Psoas muscle (tissue), 8 donors: ENCODE measurements around the gene SLC35A2. TPM values are rescaled to one million over a fixed set of nuclear protein-coding genes. Genes with fewer than 3 reads are reported as not detected.
"Not testable (repeated sequence)": the region's sequence is repeated elsewhere in the genome, so short reads cannot be mapped to it uniquely, and the experiment has no call there.

Experiments
- ATAC-seq, 4 donors: fragments of 200-7000 bp; cut with Tn5 transposase; one replicate each; pipeline ENCODE4 v1.9.1; 2020; ENCODE audit warnings: moderate library complexity in 3 of 4, mild to moderate bottlenecking in 2 of 4
- DNase-seq, 2 donors: peaks; one replicate each; pipeline ENCODE4 v3.0.0-alpha.2; 2020
- H3K27ac ChIP-seq: fragments of 200-600 bp; one replicate; pipeline ENCODE4 v1.8.0; 2022
- H3K27me3 ChIP-seq, 3 donors: fragments of 200-600 bp in 1 of 3; one replicate each; pipeline versions ENCODE4 v1.6.1 to v1.8.0; 2013 to 2022; ENCODE audit warnings: low read length in 2 of 3, mild to moderate bottlenecking in 2 of 3, moderate library complexity in 1 of 3; ENCODE audit not compliant: insufficient read depth in 3 of 3
- H3K36me3 ChIP-seq, 2 donors: fragments of 200-600 bp in 1 of 2; one replicate each; pipeline versions ENCODE4 v1.6.1 to v1.8.0; 2013 to 2022; ENCODE audit warnings: low read depth in 1 of 2, mild to moderate bottlenecking in 1 of 2, moderate library complexity in 1 of 2; ENCODE audit not compliant: insufficient read depth in 1 of 2
- H3K4me1 ChIP-seq: fragments of 200-600 bp; one replicate; pipeline ENCODE4 v1.8.0; 2022
- H3K4me3 ChIP-seq: fragments of 200-600 bp; one replicate; pipeline ENCODE4 v1.8.0; 2022; ENCODE audit warnings: mild to moderate bottlenecking
- H3K9me3 ChIP-seq: fragments of 200-600 bp; one replicate; pipeline ENCODE4 v1.8.0; 2022
- WGBS, 3 donors: extraction: QIAGEN DNeasy Blood & Tissue Kit; methylation state at CpG; one replicate each; pipeline versions ENCODE4 v1.1.6 to v1.1.7; 2013; 5-methylcytosine and 5-hydroxymethylcytosine counted together
- intact Hi-C, 2 donors: fragments of 100-400 bp; cut with DNase I; formaldehyde crosslinking; loops; one replicate each; pipeline versions ENCODE4 v1.11.0 to v1.14.2; 2022
- polyA plus RNA-seq, 3 donors: library from polyadenylated mRNA; stranded (reverse); fragments of 200-250 nt; gene quantifications; one replicate each; pipeline ENCODE4 v1.2.3, GENCODE V29; 2013
- total RNA-seq, 4 donors: library from RNA; stranded (reverse); fragmentation: NEBNext Ultra II Directional in 2 of 4; extraction: Animal tissue kit (Norgen Biotek cat#: 25700) in 2 of 4; gene quantifications; one replicate each; pipeline versions ENCODE4 v1.2.1 to v1.2.4, GENCODE V29; 2021 to 2023
- TF ChIP-seq, protein P1 (sequence below): fragments of 200-600 bp; IDR thresholded peaks from one replicate; pipeline ENCODE4 v1.8.0; 2022; ENCODE audit warnings: antibody characterized with exemption
- donor health status: healthy with polysubstance abuse.
- donor health status: DM: no; HTN: no; CAD: no; lungs with moderate emphysema.
- donor health status: Bipolar disorder and iron deficiency.
- donor health status: healthy.
- donor health status: DM: yes; HTN: yes; CAD: no.
- donor health status: DM: no; HTN: no; CAD: no.
- donor health status: DM: no; HTN: no; CAD: no.
- donor health status: DM: yes; HTN: yes; CAD: no.

SLC35A2 gene
- total and polyA plus RNA-seq, 7 donors: 8.8 to 26.1 (median 13.2) TPM

DNA sequence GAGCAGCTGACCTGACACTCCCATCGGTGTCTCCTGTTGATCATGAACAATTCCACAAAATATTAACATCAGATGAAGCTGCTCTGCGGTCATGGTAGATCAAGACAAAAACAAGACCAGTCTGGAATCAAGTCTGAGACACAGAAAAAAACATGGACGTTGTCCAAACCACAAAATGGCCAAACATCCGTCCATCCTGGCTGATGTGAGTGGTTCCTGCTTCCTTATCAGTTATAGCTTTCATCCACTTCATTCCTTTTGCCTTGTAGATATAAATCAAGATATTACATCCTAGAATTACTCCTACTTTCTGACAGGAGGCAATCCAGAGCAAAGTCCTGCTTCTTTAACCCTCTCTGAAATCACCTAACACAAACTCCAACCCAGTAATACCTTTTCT, 47.2 kb downstream of the SLC35A2 start:
- 37 to 56% (median 45%) methylated on average over 4 of the region's 4 CpGs for WGBS, 3 donors
- H3K27ac ChIP-seq: no peak overlapping the region
- no peaks in the 10 kb centered on the region for H3K4me1 ChIP-seq
- no peaks in the 10 kb centered on the region for H3K9me3 ChIP-seq
- TF ChIP-seq, protein P1, sequence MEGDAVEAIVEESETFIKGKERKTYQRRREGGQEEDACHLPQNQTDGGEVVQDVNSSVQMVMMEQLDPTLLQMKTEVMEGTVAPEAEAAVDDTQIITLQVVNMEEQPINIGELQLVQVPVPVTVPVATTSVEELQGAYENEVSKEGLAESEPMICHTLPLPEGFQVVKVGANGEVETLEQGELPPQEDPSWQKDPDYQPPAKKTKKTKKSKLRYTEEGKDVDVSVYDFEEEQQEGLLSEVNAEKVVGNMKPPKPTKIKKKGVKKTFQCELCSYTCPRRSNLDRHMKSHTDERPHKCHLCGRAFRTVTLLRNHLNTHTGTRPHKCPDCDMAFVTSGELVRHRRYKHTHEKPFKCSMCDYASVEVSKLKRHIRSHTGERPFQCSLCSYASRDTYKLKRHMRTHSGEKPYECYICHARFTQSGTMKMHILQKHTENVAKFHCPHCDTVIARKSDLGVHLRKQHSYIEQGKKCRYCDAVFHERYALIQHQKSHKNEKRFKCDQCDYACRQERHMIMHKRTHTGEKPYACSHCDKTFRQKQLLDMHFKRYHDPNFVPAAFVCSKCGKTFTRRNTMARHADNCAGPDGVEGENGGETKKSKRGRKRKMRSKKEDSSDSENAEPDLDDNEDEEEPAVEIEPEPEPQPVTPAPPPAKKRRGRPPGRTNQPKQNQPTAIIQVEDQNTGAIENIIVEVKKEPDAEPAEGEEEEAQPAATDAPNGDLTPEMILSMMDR: no peak
- no peaks in the 10 kb centered on the region for H3K36me3 ChIP-seq
- H3K27me3 ChIP-seq: peaks cover 0 to 3% (median 0%) of the 10 kb centered on the region in 3 donors
- DNase-seq: no peak
- intact Hi-C loops: no loop called here
- ATAC-seq: no peak
- H3K4me3 ChIP-seq: no peak overlapping the region

DNA sequence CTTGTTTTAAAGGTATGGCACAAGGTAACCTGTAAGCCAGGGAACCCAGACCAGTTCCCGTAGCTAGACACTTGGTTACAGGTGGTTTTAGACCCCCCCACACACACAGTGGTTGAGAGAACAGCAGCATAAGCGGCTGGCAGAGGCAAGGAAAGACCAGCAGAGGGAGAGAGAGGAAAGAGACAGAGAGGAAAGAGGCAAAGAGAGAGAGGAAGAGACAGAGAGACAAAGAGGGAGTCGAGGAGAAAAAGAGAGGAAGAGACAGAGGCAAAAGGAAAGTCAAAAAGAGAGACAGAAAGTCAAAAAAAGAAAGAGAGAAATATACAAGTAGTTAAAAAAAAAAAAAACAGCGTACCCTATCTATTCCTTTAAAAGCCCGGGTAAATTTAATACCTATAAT, 56.5 kb downstream of the SLC35A2 start:
- Histone ChIP-seq H3K4me1 (no peaks in the 10 kb centered on the region), H3K4me3 (no peak overlapping the region), H3K36me3 (no peaks in the 10 kb centered on the region), H3K27ac (no peak overlapping the region), H3K9me3 (no peaks in the 10 kb centered on the region), H3K27me3 (peaks cover 0 to 9% (median 0%) of the 10 kb centered on the region in 3 donors)
- DNase-seq (no peak), ATAC-seq (no peak)
- WGBS, 3 donors: 41 to 56% (median 50%) methylated on average over 5 of the region's 5 CpGs
- intact Hi-C loops: no loop called here
- TF ChIP-seq, protein P1: no peak

DNA sequence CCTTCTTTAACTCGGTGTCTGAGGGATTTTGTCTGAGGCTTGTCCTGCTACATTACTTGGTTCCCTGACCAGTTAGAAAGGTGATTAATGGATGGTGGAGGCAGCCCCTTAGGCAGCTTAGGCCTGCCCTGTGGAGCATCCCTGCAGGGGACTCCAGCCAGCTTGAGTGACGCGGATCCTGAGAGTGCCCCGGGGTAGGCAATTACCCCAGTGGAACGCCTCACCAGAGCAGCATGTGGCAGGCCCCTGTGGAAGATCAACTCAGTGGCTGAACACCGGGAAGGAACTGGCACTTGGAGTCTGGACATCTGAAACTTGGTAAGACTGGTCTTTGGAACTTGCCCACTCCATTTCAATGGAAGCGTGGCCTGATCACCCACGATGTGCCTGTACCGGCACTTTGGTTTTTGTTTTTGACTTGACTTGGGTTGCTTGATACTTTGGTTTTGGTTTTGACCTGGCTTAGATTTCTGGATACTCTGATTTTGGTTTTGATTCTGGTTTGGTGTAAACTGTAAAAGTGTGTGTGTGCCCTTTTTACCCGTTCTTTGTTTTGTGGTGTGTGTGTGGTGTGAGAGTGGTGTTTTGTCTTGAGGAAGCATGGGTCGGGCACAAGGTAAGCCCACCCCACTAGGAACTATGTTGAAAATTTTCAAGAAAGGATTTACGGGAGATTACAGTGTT, 57.2 kb downstream of the SLC35A2 start:
- intact Hi-C loops, H3K4me1 ChIP-seq, H3K9me3 ChIP-seq, H3K27ac ChIP-seq, H3K36me3 ChIP-seq, H3K4me3 ChIP-seq, ATAC-seq, DNase-seq: not testable (repeated sequence)
- peaks cover 0 to 15% (median 0%) of the 10 kb centered on the region in 3 donors for H3K27me3 ChIP-seq
- WGBS, 3 donors: 83 to 90% (median 89%) methylated on average over 12 of the region's 12 CpGs

DNA sequence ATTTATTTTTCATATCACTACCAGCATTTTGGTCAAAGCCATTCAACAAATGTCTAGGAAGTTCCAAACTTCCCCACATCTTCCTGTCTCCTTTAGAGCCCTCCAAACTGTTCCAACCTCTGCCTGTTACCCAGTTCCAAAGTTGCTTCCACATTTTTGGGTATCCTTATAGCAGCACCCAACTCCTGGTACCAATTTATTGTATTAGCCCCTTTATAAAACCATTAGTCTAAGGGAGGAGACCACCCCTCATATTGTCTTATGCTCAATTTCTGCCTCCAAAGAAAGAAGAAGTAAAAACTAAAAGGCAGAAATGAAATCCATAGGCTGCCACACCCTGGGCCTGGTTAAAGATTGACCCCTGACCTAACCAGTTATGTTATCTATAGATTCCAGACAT, 58.0 kb downstream of the SLC35A2 start:
- intact Hi-C loops, H3K4me1 ChIP-seq: not testable (repeated sequence)

More for the DNA sequence above, 58.0 kb downstream of the SLC35A2 start:
- H3K36me3 ChIP-seq, DNase-seq, ATAC-seq, H3K4me3 ChIP-seq, H3K27ac ChIP-seq, H3K9me3 ChIP-seq: not testable (repeated sequence)
- H3K27me3 ChIP-seq: peaks cover 0 to 18% (median 0%) of the 10 kb centered on the region in 3 donors

Other genes starting within 250 kb of the SLC35A2 start
- 1 to 10 TPM in 2 of 4 donors, under 1 TPM in 2; 0.85 to 2.9 (median 1.4) TPM for gene WAS, start 227.8 kb downstream of the SLC35A2 start, total RNA-seq
- under 1 TPM; 0.45 to 0.66 (median 0.47) TPM for gene WAS, start 227.8 kb downstream of the SLC35A2 start, polyA plus RNA-seq
- 1 to 10 TPM; 1.9 to 3.2 (median 2.7) TPM for gene SUV39H1, start 214.9 kb downstream of the SLC35A2 start, total RNA-seq
- 1 to 10 TPM; 2.2 to 3.6 (median 2.8) TPM for gene SUV39H1, start 214.9 kb downstream of the SLC35A2 start, polyA plus RNA-seq
- gene GLOD5, start 149.9 kb downstream of the SLC35A2 start, total RNA-seq: not detected
- gene GLOD5, start 149.9 kb downstream of the SLC35A2 start, polyA plus RNA-seq: not detected
- under 1 TPM in 1 of 4 donors, not detected in 3; 0.17 TPM for gene GATA1, start 125.1 kb downstream of the SLC35A2 start, total RNA-seq
- under 1 TPM in 2 of 3 donors, not detected in 1; 0.03 to 0.04 TPM for gene GATA1, start 125.1 kb downstream of the SLC35A2 start, polyA plus RNA-seq
- 10 to 100 TPM; 31.8 to 47.1 (median 43.6) TPM for gene HDAC6, start 109.6 kb downstream of the SLC35A2 start, total RNA-seq
- gene HDAC6, start 109.6 kb downstream of the SLC35A2 start, polyA plus RNA-seq: 10 to 100 TPM; 21.8 to 26.2 (median 24.4) TPM
- gene ERAS, start 85.1 kb downstream of the SLC35A2 start, total RNA-seq: not detected
- gene ERAS, start 85.1 kb downstream of the SLC35A2 start, polyA plus RNA-seq: not detected
- under 1 TPM in 1 of 4 donors, not detected in 3; 0.44 TPM for gene PCSK1N, start 76.0 kb downstream of the SLC35A2 start, total RNA-seq
- not detected for gene PCSK1N, start 76.0 kb downstream of the SLC35A2 start, polyA plus RNA-seq
- 10 to 100 TPM; 56.6 to 76.2 (median 65.1) TPM for gene TIMM17B, start 13.9 kb downstream of the SLC35A2 start, total RNA-seq
- gene TIMM17B, start 13.9 kb downstream of the SLC35A2 start, polyA plus RNA-seq: 10 to 100 TPM; 63.1 to 91.6 (median 78.4) TPM
- 10 to 100 TPM; 51.8 to 65.7 (median 60.6) TPM for gene PQBP1, start 13.7 kb downstream of the SLC35A2 start, total RNA-seq
- gene PQBP1, start 13.7 kb downstream of the SLC35A2 start, polyA plus RNA-seq: 10 to 100 TPM; 71.0 to 98.8 (median 77.2) TPM
- 1 to 10 TPM; 1.1 to 2.3 (median 1.6) TPM for gene PIM2, start 7.4 kb upstream of the SLC35A2 start, total RNA-seq
- 1 to 10 TPM; 1.4 to 3.7 (median 1.6) TPM for gene PIM2, start 7.4 kb upstream of the SLC35A2 start, polyA plus RNA-seq
- gene OTUD5, start 46.0 kb upstream of the SLC35A2 start, total RNA-seq: 10 to 100 TPM; 21.4 to 38.7 (median 28.5) TPM
- 10 to 100 TPM; 17.5 to 34.8 (median 18.6) TPM for gene OTUD5, start 46.0 kb upstream of the SLC35A2 start, polyA plus RNA-seq
- gene KCND1, start 60.2 kb upstream of the SLC35A2 start, total RNA-seq: under 1 TPM; 0.18 to 0.41 (median 0.25) TPM
- under 1 TPM; 0.03 to 0.44 (median 0.30) TPM for gene KCND1, start 60.2 kb upstream of the SLC35A2 start, polyA plus RNA-seq
- 10 to 100 TPM; 16.5 to 23.6 (median 19.4) TPM for gene GRIPAP1, start 90.6 kb upstream of the SLC35A2 start, total RNA-seq
- 10 to 100 TPM; 12.6 to 17.5 (median 13.4) TPM for gene GRIPAP1, start 90.6 kb upstream of the SLC35A2 start, polyA plus RNA-seq
- gene TFE3, start 131.7 kb upstream of the SLC35A2 start, total RNA-seq: 10 to 100 TPM; 18.1 to 46.5 (median 30.4) TPM
- gene TFE3, start 131.7 kb upstream of the SLC35A2 start, polyA plus RNA-seq: 10 to 100 TPM; 16.9 to 55.2 (median 32.3) TPM
- gene CCDC120, start 147.4 kb upstream of the SLC35A2 start, total RNA-seq: 1 to 10 TPM in 2 of 4 donors, under 1 TPM in 2; 0.76 to 1.2 (median 0.95) TPM
- under 1 TPM; 0.40 to 0.48 (median 0.43) TPM for gene CCDC120, start 147.4 kb upstream of the SLC35A2 start, polyA plus RNA-seq
- gene PRAF2, start 162.4 kb upstream of the SLC35A2 start, total RNA-seq: 1 to 10 TPM; 4.3 to 9.1 (median 6.6) TPM
- gene PRAF2, start 162.4 kb upstream of the SLC35A2 start, polyA plus RNA-seq: 10 to 100 TPM in 2 of 3 donors, 1 to 10 TPM in 1; 9.7 to 12.5 (median 11.4) TPM
- gene WDR45, start 168.2 kb upstream of the SLC35A2 start, total RNA-seq: 10 to 100 TPM; 67.3 to 85.7 (median 75.0) TPM
- gene WDR45, start 168.2 kb upstream of the SLC35A2 start, polyA plus RNA-seq: 100 to 1,000 TPM in 1 of 3 donors, 10 to 100 TPM in 2; 93.2 to 102 (median 99.4) TPM
- gene GPKOW, start 212.1 kb upstream of the SLC35A2 start, total RNA-seq: 10 to 100 TPM; 26.7 to 28.8 (median 27.7) TPM
- gene GPKOW, start 212.1 kb upstream of the SLC35A2 start, polyA plus RNA-seq: 10 to 100 TPM; 25.9 to 29.4 (median 26.9) TPM